ENCODE results near the gene GRIK2.

GRIK2 gene

DNA sequence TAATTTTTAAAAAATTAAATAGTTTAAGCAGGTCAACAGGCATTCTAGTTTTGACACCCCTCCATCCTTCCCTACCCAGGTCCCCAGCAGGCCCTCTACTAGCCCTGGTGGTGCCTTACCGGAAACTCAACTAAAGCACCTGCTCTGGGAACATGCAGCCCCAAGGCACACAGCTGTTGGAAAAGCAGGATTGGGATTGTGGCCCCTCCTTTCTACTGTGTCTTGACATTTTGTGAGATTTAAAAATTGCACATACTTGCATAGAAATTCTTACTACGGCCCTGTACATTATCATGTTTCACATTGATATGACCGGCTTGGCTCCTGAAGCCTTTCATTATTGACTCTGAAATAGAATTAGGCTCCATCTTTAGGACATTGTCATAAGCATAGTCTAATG, 423.2 kb downstream of the GRIK2 start:
- no peak for DNase-seq

DNA sequence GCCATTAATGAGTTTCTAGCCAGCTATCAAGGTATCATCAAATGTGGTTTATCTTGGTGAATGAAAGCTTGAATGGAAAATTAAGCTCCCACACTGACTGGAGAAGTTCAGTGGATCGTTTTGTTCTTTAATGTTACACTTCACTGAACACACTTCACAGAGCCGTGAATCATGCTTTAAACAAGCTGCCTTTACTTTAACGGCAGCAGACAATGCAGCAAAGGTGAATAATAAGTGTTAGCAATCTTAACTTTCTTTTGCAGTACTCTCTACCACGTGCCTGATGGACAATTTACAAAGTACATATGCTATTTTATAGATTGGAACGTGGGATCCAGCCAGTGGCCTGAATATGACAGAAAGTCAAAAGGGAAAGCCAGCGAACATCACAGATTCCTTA, 424.5 kb downstream of the GRIK2 start:
- DNase-seq = no peak

DNA sequence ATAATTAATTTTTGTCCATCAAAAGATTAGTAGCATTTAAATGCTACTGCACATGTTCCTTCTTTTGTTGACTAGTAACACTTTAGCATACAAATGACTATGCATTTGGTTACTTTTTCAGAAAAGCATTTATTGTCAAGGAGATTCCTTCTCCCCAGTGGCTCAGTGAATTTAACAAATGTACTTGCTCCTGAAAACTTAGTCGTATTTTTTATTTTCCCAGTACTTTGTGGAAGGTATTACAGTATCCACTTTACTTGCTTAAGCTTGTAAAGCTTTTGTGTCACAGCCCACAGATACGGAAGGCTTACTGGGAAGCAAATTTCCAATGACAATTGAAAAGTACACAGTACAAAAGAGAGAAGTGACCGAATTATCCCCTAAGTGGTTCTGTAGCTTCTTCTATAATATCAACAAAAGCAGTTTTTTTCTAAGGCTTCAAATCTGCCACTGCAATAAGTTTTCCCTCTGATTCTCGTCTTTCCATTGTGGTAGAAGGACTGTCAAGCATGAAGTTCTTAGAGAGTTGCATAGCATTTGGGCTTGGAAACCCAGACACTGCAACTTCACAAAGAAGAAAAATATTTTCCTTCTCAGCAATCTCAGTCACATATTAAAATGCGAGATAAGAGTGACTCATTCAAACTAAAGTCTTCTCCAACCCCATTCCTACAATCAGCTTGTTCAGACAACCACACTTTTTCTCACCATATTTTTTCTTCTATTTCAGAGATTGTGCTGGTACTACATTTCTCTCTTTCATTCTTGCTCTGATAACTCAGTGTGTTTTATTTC, 431.2 kb downstream of the GRIK2 start:
- no peak for DNase-seq

DNA sequence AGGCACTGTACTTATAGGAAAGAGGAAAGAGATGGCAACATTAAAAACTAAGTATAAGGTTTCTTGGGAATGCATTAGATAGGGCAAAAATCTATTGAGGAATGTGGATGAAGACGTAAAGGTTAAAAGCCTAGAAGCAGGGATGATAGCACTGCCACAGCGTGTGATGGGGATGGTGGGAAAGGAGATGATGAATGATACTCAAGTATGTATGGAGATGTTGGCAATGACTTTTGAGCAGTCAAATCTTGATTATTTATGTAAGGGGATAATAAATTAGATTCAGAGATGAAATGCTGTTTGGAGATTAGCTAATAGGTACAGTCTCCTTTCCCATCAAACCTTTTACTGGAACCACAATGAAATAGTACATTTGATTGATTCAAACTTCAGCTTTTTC, 432.8 kb downstream of the GRIK2 start:
- no peak for DNase-seq

DNA sequence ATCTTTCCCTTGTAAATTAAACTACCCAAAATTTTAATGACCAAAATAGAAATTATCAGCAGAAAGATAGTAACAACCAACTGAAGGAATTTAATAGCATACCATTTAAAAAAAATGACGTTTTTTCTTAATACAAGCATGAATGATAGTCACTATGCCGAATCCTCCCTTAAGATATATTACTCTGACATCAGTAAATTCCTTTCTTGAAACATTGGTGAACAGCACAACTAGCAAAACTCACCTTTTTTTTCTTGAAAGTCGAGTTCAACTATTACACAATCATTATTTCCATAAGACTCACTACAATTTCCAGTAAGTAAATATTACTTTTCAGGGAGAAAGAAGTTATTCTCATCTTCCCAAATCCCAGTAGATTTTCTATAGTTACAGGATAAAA, 433.2 kb downstream of the GRIK2 start:
- no peak for DNase-seq

DNA sequence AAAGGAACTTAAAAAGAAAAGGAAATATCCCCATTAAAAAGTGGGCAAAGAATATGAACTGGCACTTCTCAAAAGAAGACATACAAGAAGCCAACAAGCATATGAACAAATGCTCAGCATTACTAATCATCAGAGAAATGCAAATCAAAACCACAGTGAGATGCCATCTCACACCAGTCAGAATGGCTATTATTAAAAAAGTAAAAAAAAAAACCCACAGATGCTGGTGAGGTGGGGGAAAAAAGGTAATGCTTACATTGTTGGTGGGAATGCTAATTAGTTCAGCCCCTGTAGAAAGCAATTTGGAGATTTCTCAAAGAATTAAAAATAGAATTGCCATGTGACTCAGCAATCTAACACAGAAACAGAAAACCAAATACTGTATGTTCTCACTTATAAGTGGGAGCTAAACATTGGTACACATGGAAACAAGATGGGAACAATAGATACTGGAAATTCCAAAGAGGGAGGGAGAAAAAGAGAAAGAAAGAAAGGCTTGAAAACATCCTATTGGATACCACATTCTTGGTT, 437.1 kb downstream of the GRIK2 start:
- DNase-seq = no peak

DNA sequence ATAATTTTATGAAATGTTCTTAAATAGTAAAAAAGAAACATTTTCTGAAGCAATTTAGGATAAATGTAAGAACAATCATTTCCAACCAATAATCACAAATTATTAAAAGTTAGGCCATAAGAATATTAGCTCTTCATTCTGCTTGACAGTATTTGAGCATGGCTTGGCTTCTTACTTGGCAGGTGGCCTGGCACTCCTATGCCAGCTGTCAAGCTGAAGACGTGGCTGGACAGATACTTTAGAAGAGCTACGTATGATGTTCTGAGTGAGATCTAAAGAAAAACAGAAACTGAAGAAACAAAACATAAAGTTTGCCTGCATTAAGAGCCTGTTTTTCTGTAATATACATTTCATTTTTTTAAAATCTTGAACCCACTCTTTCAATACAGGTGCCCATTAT, 438.9 kb downstream of the GRIK2 start:
- DNase-seq = no peak

DNA sequence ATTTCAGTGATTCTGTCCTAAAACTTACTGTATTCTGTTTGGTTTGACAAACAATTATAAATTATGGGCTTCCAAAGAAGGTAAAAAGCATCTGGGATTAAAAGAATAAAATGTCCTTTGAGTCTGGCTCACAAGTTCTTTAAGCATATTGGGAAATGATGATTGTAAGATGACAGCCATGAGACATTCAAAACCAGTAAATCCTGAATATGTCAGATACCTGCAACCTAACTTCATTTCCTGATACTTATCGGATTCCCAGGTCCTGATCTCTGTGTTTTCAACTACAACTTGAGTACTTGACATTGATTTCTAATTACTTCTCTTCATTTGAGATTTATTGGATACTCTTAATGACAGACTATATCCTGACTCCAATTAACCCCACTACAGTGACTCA, 446.6 kb downstream of the GRIK2 start:
- DNase-seq = no peak

DNA sequence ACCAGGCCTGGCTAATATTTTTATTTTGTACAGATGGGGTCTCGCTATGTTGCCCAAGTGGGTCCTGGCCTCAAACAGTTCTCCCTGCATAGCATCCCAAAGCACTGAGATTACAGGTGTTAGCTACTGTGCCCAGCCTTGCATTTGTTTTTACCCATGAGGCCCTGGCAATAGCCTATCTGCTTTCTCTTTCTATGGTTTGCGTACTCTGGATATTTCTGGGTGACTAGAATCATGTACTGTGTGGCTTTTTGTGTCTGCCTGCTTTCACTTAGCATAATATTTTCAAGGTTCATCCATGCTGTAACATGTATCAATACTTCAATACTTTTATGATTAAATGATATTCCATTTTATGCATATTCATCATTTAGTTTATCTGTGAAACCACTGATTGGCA, 451.7 kb downstream of the GRIK2 start:
- no peak for DNase-seq

DNA sequence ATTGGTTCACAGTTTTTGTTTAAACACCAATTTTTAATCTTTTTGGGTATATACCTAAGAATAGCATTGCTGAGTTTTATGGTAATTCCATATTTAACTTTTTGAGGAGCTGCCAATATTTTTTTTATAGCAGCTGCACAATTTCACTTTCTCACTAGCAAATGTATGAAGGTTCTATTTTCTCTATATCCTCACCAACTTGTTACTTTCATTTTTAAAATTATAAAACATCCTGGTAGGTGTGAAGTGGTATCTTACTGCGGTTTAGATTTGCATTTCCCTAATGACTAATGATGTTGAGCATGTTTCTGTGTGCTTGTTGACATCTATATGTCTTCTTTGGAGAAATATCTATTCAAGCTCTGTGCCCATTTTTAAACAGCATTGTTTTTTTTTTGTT, 452.1 kb downstream of the GRIK2 start:
- peak; percentile 37 for DNase-seq

DNA sequence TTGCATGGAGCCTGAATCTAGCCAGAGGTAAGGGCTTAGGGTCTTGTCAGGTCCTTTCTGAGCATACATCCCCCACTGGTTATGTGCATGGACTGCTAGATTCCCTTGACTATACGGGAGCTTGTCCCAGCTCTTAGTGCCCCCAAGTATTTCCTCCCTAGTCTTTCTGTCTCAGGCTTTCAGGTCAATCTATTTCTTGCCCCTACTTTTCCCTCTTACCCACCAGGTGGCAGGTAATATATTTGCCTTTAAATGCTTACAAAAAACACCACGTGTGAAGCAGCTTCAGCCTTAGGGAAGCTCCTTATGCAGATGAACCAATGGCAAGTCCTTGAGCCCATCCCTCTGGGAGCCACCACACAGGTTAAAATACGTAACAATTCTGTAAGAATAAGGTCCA, 454.2 kb downstream of the GRIK2 start:
- DNase-seq = no peak

DNA sequence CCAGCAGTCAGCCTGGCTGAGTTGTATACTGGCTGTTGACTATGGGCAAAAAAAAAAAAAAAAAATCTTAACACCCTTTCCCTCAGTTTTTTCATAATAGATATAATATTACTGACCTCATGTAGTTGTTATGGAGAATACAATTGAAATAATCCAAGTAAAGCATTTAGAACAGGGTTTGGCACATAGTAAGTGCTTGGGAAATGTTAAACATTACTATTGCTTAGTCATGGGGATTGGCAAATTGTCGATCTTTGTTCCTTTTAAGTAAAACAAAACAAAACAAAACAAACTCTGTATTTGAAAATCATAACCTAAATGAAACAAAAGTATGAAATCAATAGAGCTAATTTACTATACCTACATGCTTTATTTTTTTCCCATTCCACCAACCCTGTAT, 458.4 kb downstream of the GRIK2 start:
- no peak for DNase-seq

DNA sequence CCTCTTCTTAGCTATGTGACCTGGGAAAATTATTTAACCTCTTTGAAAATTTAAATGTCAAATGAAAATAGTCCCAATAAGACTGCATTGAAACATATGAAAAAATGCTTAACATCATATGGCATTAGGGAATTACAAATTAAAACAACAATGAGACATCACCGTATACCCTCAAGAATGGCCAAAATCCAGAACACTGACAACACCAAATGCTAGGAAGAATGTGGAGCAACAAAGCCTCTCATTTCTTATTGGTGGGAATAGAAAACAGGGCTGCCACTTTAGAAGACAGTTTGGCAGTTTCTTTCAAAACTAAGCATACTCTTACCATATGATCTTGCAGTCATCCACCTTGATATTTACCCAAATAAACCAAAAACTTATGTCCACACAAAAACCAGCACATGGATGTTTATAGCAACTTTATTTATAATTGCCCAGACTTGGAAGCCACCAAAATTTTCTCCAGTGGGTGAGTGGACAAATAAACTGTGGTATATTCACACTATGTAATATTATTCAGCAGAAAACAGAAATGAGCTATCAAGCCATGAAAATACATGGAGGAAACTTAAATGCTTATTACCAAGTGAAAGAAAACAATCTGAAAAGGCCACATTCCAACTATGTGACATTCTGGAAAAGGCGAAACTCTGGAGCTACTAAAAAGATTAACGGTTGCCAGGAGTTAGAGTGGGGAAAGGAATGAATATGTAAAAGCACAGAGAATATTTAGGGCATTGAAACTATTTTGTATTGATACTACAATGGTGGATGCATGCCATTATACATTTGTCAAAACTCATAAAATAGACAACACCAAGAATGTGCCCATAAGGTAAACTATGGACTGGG, 459.9 kb downstream of the GRIK2 start:
- DNase-seq = no peak

DNA sequence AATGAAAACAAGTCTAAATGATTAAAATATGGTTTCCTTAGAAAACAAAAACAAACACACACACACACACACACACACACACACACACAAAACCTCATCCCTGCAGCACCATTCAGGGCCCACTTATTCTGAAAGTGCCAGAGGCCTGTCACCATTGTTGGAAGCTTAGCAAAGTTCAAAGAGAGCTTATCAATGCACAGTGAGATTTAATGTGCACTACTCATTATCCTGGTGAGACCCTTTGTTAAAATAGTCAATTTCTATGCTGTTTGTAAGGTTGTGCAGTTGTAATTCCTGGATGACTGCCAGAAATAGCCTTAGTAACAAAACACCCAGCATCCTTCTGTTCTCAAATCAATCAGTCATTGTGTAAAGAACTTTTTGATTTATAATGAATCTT, 482.9 kb downstream of the GRIK2 start:
- DNase-seq = no peak

DNA sequence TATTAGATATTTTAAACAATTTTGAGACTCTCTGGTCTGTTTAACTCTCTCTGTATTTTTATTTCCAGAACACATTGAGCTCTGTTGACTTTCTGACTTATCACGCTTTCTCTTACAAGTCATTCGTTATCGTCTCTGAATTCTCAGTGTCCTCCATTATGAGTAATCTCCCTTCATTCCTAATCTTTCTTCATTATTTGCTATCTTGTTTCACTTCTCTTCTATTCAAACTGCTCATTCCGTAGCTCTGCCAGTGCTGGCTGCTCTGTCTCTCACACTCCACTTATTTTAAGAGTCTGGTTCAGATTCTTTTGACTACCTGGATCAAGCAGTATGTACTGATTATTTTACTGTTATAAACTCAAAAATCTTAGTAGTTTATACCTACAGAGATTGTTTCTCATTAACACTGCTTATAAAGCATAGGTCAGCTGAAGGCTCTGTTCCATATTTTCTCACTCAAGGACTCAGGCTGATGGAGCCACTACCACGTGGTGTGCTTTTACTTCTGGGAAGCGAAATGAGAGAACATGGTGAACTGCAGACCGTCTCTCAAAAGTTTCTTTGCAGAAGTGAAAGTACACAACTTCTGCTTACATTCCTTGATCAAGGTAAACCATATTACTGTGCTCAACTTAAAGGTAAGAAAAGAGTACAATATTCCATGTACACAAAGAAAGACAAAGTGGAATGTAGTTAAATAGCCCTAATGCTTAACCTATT, 485.2 kb downstream of the GRIK2 start:
- DNase-seq = no peak

DNA sequence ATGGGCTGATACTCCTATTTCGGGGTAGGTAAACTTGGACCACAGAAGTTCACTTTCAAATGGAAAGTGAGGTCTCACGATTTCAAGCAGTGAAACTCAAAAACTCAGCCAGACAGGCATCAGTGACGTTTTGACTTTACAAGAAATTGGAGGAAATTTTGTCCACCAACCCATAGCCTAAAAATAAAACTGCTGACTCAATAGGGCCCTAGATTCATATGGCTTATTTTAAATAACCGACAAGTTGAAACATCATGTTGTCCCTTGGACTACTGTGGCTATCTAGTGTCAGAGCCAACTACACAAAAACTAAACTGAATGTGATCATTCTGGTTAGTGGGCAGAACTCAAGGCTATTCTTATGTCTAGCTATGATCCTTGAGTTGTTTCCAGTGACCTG, 486.3 kb downstream of the GRIK2 start:
- DNase-seq = no peak

DNA sequence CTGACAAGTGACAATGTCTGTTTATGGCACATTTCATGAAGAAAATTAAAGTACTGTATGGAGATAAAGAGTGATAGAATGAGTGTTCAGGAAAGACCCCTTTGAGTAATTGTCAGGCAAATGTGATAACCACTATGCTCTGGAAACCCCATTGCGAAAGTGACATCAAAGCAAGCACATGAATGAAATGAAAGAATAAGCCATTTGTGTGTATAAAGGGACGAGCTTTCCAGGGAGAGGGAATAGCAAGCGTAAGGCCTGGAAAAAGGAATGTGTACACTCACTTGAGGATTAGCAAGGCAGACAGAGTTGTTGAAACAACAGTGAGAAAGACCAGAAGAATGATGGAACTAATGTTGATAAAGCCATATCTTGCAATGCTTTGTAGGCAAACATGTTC, 490.0 kb downstream of the GRIK2 start:
- DNase-seq = no peak

DNA sequence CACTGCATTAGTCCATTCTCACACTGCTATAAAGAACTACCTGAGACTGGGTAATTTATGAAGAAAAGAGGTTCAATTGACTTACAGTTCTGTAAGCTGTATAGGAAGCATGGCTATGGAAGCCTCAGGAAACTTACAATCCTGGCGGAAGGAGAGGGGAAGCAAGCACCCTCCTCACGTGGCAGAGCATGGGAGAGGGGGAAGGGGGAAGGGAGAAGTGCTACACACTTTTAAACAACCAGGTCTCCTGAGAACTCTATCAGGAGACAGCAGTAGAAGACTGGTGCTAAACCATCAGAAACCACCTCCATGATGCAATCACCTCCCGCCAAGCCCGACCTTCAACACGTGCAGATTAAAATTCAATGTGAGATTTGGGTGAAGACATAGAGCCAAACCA, 494.0 kb downstream of the GRIK2 start:
- DNase-seq = no peak

DNA sequence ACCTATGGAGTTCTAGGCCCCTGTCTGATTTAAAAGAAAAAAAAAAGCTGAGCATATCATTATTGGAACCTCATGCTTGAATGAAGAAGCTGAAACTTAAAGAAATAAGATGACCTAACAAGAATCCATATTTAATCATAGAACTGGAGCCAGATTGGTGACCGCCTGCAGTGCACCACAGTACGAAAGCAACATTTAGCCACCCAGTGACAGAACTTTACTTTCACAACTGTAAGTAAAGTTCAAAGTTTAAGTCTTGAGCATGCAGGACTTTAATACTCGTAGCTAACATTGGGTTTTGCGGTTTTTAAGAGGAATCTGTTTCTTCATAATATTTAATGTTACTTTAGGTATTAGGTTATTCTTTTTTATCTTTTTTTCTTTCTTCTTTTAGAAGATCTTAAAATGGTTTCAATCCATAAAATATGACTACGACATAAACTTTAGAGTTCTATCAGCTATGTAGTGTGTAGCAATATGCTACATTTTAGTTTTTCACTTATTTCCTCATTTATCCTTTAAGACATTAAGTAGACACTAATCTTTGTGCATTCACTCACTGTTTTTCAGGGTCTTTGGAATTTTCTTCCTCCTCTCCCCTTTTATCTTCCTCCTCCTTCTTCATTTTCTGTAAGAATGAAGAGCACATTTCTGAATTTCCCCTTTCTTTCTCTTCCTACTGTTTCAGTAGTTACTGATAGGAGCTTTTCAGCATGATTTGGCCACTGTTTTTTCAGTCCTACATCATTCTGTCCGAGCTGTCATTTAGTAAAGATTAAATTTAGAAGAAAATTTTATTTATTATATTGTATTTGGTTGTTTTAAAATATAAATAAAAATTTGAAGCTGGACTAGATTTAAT, 514.1 kb downstream of the GRIK2 start:
- no peak for DNase-seq

DNA sequence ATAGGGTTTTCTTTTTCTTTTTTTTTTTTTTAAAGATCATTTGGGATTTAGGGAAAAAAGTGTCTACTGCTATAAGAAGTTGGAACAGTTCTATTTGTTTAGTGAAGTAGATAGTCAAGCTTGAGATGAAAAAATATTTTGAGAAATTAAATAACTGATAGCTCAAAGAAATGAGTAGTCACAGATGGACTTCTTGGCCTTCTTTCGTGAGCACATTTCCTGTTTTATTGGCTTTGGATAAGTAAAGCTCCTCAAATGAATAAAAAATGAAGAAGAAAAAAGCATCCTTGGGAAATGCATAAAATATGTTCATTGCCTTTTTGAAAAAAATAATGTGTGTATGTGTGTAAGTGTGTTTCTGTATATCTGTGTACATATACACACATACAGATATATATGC, 515.9 kb downstream of the GRIK2 start:
- no peak for DNase-seq

DNA sequence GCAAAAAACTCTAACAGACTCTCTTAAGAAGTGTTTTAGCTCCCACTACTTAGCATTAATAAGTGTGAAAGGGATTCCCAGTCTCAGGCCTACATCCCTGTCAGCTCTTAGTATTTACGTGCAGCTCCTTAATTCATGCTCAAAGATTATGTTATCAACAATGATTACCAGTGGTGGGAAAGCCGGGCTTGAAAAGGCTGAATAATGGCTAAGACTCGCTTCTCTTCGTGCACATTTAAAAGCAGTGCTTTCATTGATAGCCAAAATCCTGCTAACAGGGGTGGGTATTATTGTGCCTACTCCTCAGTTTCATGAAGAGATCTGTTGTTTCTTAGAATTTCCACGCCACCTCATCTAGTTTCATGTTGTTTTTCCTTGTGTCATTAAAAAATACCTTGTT, 518.8 kb downstream of the GRIK2 start:
- no peak for DNase-seq

DNA sequence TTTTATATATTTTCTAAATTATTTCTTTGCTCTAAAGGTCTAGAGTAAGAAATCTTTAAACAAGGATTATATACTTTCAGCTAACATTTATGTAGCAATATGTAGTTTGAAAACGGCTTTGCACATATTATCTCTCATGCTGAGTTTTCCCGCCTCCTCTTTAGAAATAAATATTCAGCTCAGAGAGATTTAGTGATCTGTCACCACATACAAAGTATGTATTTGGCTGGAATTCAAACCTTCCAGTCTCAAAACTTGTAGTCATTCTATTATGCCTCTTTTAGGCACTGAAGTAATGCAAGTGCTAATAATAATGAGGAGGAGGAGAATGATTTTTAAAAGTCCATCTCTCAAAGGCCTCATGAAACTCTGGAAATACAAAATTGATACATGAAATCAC, 525.0 kb downstream of the GRIK2 start:
- no peak for DNase-seq

Data from CD4-positive, alpha-beta T cell treated with Interleukin-17A for 1 hour (primary cell).